H1 (cell line): ENCODE data around the gene FAM161A. TPM values are rescaled to one million over a fixed set of nuclear protein-coding genes. Genes with fewer than 3 reads are reported as not detected.
"Not testable (repeated sequence)": the region's sequence is repeated elsewhere in the genome, so short reads cannot be mapped to it uniquely, and the experiment has no call there.

Source experiments
- CTCF ChIA-PET: fragments of 300-600 bp; sonication (Branson Sonifier 250); formaldehyde crosslinking; loops from one replicate; lab custom pipeline; 2021; ENCODE audit not compliant: partially characterized antibody; lab: Charles Lee
- POLR2A ChIA-PET: fragments of 300-600 bp; sonication (Branson Sonifier 250); formaldehyde crosslinking; loops from one replicate; lab custom pipeline; 2021; ENCODE audit warnings: inconsistent platforms; ENCODE audit not compliant: partially characterized antibody; lab: Charles Lee
- DNase-seq, 2 experiments: peaks; one replicate each; pipeline versions ENCODE4 v3.0.0 to v3.0.0-alpha.2; 2010 to 2022; ENCODE audit warnings: low spot score in 2 of 2, low read depth in 1 of 2, mixed read lengths in 1 of 2
- FAIRE-seq: peaks from 2 replicates; lab custom pipeline; 2011; peaks lifted over from hg19 to GRCh38; lab: Jason Lieb, UNC
- H2AFZ ChIP-seq: 2 replicates; pipeline ENCODE4 v1.8.1; 2012; ENCODE audit warnings: low read length, inconsistent platforms
- H2AK5ac ChIP-seq: 2 replicates; pipeline ENCODE4 v1.6.1; 2013; ENCODE audit warnings: low read depth, low read length
- H2BK120ac ChIP-seq: replicated peaks from 2 replicates; pipeline ENCODE3; 2013; ENCODE audit warnings: low read depth, low read length, inconsistent platforms
- H2BK12ac ChIP-seq: 2 replicates; pipeline ENCODE4 v1.6.1; 2013; ENCODE audit warnings: low read depth, low read length
- H2BK15ac ChIP-seq: 2 replicates; pipeline ENCODE4 v1.6.1; 2013; ENCODE audit warnings: low read length
- H2BK20ac ChIP-seq: 2 replicates; pipeline ENCODE4 v1.6.1; 2013; ENCODE audit warnings: low read length
- H2BK5ac ChIP-seq: 2 replicates; pipeline ENCODE4 v1.6.1; 2013; ENCODE audit warnings: low read depth, low read length
- H3K14ac ChIP-seq: 2 replicates; pipeline ENCODE4 v1.6.1; 2013; ENCODE audit warnings: inconsistent platforms; ENCODE audit not compliant: insufficient read length
- H3K18ac ChIP-seq: 2 replicates; pipeline ENCODE4 v1.6.1; 2013; ENCODE audit warnings: low read length; ENCODE audit errors: extremely low read depth
- H3K23ac ChIP-seq: 2 replicates; pipeline ENCODE4 v1.6.1; 2013; ENCODE audit warnings: inconsistent platforms; ENCODE audit not compliant: insufficient read length
- H3K23me2 ChIP-seq: 2 replicates; pipeline ENCODE4 v1.6.1; 2013; ENCODE audit warnings: low read depth, low read length
- H3K27ac ChIP-seq: 2 replicates; pipeline ENCODE4 v1.6.1; 2011; ENCODE audit warnings: low read depth, low read length, inconsistent platforms
- H3K27me3 ChIP-seq, 4 experiments: replicated peaks in 1 of 4; 1 replicate in 1 of 4; 2 replicates in 3 of 4; pipeline versions ENCODE4 v1.6.1 to v1.8.1; 2011 to 2013; ENCODE audit warnings: low read length in 3 of 4, mild to moderate bottlenecking in 3 of 4, inconsistent platforms in 2 of 4, mixed read lengths in 2 of 4, moderate library complexity in 1 of 4; ENCODE audit not compliant: control insufficient read depth in 3 of 4, insufficient read depth in 3 of 4; ENCODE audit errors: extremely low read depth in 1 of 4
- H3K36me3 ChIP-seq, 4 experiments: 2 replicates each; pipeline versions ENCODE4 v1.6.1 to v1.8.1; 2011 to 2013; ENCODE audit warnings: mild to moderate bottlenecking in 4 of 4, low read length in 3 of 4, moderate library complexity in 2 of 4, control low read depth in 1 of 4, inconsistent platforms in 1 of 4; ENCODE audit not compliant: insufficient read depth in 4 of 4, control insufficient read depth in 2 of 4
- H3K4ac ChIP-seq: replicated peaks from 2 replicates; pipeline ENCODE3; 2013; ENCODE audit warnings: low read length, low read depth, mixed read lengths, inconsistent platforms; ENCODE audit not compliant: insufficient read length
- H3K4me1 ChIP-seq, 4 experiments: replicated peaks in 1 of 4; 1 replicate in 1 of 4; 2 replicates in 3 of 4; pipeline versions ENCODE4 v1.6.1 to v1.8.1; 2011 to 2013; ENCODE audit warnings: low read length in 3 of 4, inconsistent platforms in 2 of 4, mixed read lengths in 1 of 4; ENCODE audit not compliant: insufficient read depth in 4 of 4, control insufficient read depth in 3 of 4
- H3K4me2 ChIP-seq, 2 experiments: 2 replicates each; pipeline versions ENCODE4 v1.6.1 to v1.8.1; 2011 to 2013; ENCODE audit warnings: low read depth in 2 of 2, low read length in 2 of 2, control low read depth in 1 of 2, inconsistent platforms in 1 of 2, mild to moderate bottlenecking in 1 of 2; ENCODE audit not compliant: insufficient read depth in 1 of 2
- H3K4me3 ChIP-seq, 4 experiments: fragments of 200-600, 300-600 bp in 1 of 4; sonication (generic), shearing (Covaris generic), sonication (Bioruptor Twin) in 1 of 4; 2 replicates each; pipeline versions ENCODE4 v1.5.1 to v1.8.1; 2011 to 2016; ENCODE audit warnings: low read length in 4 of 4, low read depth in 3 of 4, control low read depth in 2 of 4, inconsistent platforms in 2 of 4, mild to moderate bottlenecking in 2 of 4, mixed read lengths in 1 of 4, moderate library complexity in 1 of 4; ENCODE audit not compliant: insufficient read depth in 2 of 4; ENCODE audit errors: extremely low read depth in 1 of 4
- H3K56ac ChIP-seq: replicated peaks from 2 replicates; pipeline ENCODE3; 2013; ENCODE audit warnings: low read depth, mild to moderate bottlenecking, mixed read lengths, low read length, inconsistent platforms; ENCODE audit not compliant: insufficient read length
- H3K79me1 ChIP-seq: 2 replicates; pipeline ENCODE4 v1.6.1; 2013; ENCODE audit warnings: low read depth, low read length, control low read depth
- H3K79me2 ChIP-seq, 2 experiments: 2 replicates each; pipeline versions ENCODE4 v1.6.1 to v1.8.1; 2012 to 2013; ENCODE audit warnings: low read length in 2 of 2, mild to moderate bottlenecking in 2 of 2, inconsistent platforms in 1 of 2; ENCODE audit not compliant: insufficient read depth in 2 of 2, control insufficient read depth in 1 of 2
- H3K9ac ChIP-seq, 4 experiments: replicated peaks in 1 of 4; 1 replicate in 1 of 4; 2 replicates in 3 of 4; pipeline versions ENCODE4 v1.6.1 to v1.8.1; 2011 to 2013; ENCODE audit warnings: low read depth in 3 of 4, low read length in 3 of 4, control low read depth in 2 of 4, mild to moderate bottlenecking in 2 of 4, moderate library complexity in 2 of 4, inconsistent platforms in 1 of 4; ENCODE audit errors: extremely low read depth in 1 of 4
- H3K9me3 ChIP-seq, 2 experiments: 2 replicates each; pipeline versions ENCODE4 v1.6.1 to v1.8.1; 2012 to 2013; ENCODE audit warnings: mild to moderate bottlenecking in 2 of 2, moderate library complexity in 2 of 2, control low read depth in 1 of 2, inconsistent platforms in 1 of 2, low read depth in 1 of 2, low read length in 1 of 2, mixed read lengths in 1 of 2; ENCODE audit not compliant: insufficient read depth in 2 of 2
- H4K20me1 ChIP-seq, 2 experiments: replicated peaks in 1 of 2; 2 replicates each; pipeline versions ENCODE3 to v1.8.1; 2011 to 2013; ENCODE audit warnings: inconsistent platforms in 2 of 2, low read length in 2 of 2, mild to moderate bottlenecking in 1 of 2; ENCODE audit not compliant: insufficient read depth in 2 of 2, control insufficient read depth in 1 of 2
- H4K5ac ChIP-seq: 2 replicates; pipeline ENCODE4 v1.6.1; 2013; ENCODE audit warnings: low read length, low read depth, mixed read lengths, inconsistent platforms; ENCODE audit not compliant: insufficient read length
- H4K8ac ChIP-seq: 2 replicates; pipeline ENCODE4 v1.8.0; 2013; ENCODE audit warnings: mild to moderate bottlenecking, moderate library complexity, low read length, inconsistent platforms; ENCODE audit not compliant: insufficient read depth; ENCODE audit errors: extremely low read depth
- H4K91ac ChIP-seq: replicated peaks from 2 replicates; pipeline ENCODE3; 2013; ENCODE audit warnings: low read length, mixed read lengths, inconsistent platforms; ENCODE audit not compliant: insufficient read length
- WGBS, 2 experiments: shearing (Covaris generic) in 1 of 2; methylation state at CpG; one replicate each; pipeline versions ENCODE4 v1.1.6 to v1.1.7; 2013 to 2015; ENCODE audit warnings: low lambda C conversion rate in 2 of 2, mixed read lengths in 2 of 2, inconsistent platforms in 1 of 2, low coverage in 1 of 2, missing lambda C conversion rate in 1 of 2; ENCODE audit not compliant: insufficient replicate concordance in 2 of 2, insufficient coverage in 1 of 2, insufficient read length in 1 of 2; ENCODE audit errors: extremely low coverage in 1 of 2, missing lambda C conversion rate in 1 of 2; 5-methylcytosine and 5-hydroxymethylcytosine counted together
- polyA plus RNA-seq, 7 experiments: library from polyadenylated mRNA; depleted of rRNA in 3 of 7; stranded (reverse) in 5 of 7; unstranded in 2 of 7; fragments of >200 nt in 5 of 7; fragments of 200-250 nt in 2 of 7; gene quantifications; 1 replicate in 5 of 7; 2 replicates in 1 of 7; 4 replicates in 1 of 7; pipeline versions ENCODE4 v1.2.1 to v1.2.3, GENCODE V29; 2011 to 2013; ENCODE audit warnings: missing spikeins in 2 of 7, mixed read lengths in 2 of 7
- total RNA-seq: library from RNA; stranded (reverse); fragmentation: NEBNext Ultra II Directional; extraction: Animal tissue kit (Norgen Biotek cat#: 25700); gene quantifications from 2 replicates; pipeline ENCODE4 v1.2.1, GENCODE V29; 2021

FAM161A gene
- total and polyA plus RNA-seq, 2 of the 8 experiments (the other 6 are each of a cell fraction or from before 2014, with no cell fraction given): 1.6 to 9.7 TPM

GRCh38 chr2:61808693-61809092 lies 45.2 kb downstream of the FAM161A start:
- CTCF ChIA-PET: not testable (repeated sequence)

More at GRCh38 chr2:61808693-61809092, 45.2 kb downstream of the FAM161A start:
- WGBS, 2 experiments: 87% methylated on average over 5 of the region's 5 CpGs; no CpG with 5 or more reads in 1 of the 2 experiments
- H2BK5ac ChIP-seq, H3K27me3 ChIP-seq, H4K5ac ChIP-seq, H2AK5ac ChIP-seq, H2BK120ac ChIP-seq, H3K4me3 ChIP-seq, H3K9me3 ChIP-seq, POLR2A ChIA-PET, H3K56ac ChIP-seq, H3K79me1 ChIP-seq, H3K79me2 ChIP-seq, H4K91ac ChIP-seq, H3K9ac ChIP-seq, H2BK12ac ChIP-seq, H3K4ac ChIP-seq, DNase-seq, H3K4me1 ChIP-seq, FAIRE-seq, H3K18ac ChIP-seq, H2BK20ac ChIP-seq, H3K36me3 ChIP-seq, H2BK15ac ChIP-seq, H3K14ac ChIP-seq, H3K4me2 ChIP-seq, H4K8ac ChIP-seq, H3K27ac ChIP-seq, H2AFZ ChIP-seq, H4K20me1 ChIP-seq, H3K23ac ChIP-seq, H3K23me2 ChIP-seq: not testable (repeated sequence)
